Measurements from ENCODE around the gene TMIGD2.

Gene TMIGD2

DNA sequence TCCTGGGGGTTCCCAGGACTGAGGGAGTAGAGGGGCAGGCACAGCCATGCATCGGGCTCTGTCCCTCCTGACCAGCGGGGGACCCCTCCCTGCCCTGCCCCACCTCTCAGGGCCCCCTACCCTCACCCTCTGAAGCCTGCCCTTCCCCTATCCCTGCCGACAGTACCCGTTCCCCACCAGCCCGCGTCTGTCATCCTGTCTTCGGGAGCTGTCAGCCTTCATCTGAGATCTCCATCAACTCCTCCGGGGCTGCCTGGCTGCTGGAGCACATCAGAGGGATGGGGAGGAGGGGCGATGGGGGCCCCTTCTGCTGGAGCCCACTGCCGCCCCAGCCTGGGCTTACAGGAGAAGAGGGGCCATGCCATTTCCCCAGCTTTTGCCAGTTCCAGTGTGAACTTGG lies 29.3 kb downstream of the TMIGD2 start:
- no peaks in the 10 kb centered on the region for H3K4me1 ChIP-seq (ENCODE audit: control insufficient read depth in 1 of 2, insufficient read depth in 1 of 2, low read depth in 1 of 2, low read length in 1 of 2)
- peaks cover 26% of the 10 kb centered on the region for H3K36me3 ChIP-seq
- no peak overlapping the region for H3K27ac ChIP-seq
- no peaks in the 10 kb centered on the region for H3K9me3 ChIP-seq
- H3K4me3 ChIP-seq (ENCODE audit: low read depth in 1 of 2, low read length in 1 of 2) = no peak overlapping the region
- TF ChIP-seq CTCF (IDR thresholded peaks at IDR 0.05) = no peak
- H3K27me3 ChIP-seq = peaks cover 13% of the 10 kb centered on the region

- TF ChIP-seq CTCF (IDR thresholded peaks at IDR 0.05) = no peak
- Histone ChIP-seq H3K4me3 (ENCODE audit: low read depth in 1 of 2, low read length in 1 of 2) (no peak overlapping the region), H3K27ac (no peak overlapping the region), H3K36me3 (peaks cover 57% of the 10 kb centered on the region), H3K9me3 (no peaks in the 10 kb centered on the region), H3K4me1 (ENCODE audit: control insufficient read depth in 1 of 2, insufficient read depth in 1 of 2, low read depth in 1 of 2, low read length in 1 of 2) (no peaks in the 10 kb centered on the region), H3K27me3 (no peaks in the 10 kb centered on the region)
Measured at GRCh38 chr19:4268816-4269430, 33.3 kb downstream of the TMIGD2 start.

- no peak for TF ChIP-seq CTCF (IDR thresholded peaks at IDR 0.05)
- no peaks in the 10 kb centered on the region for H3K9me3 ChIP-seq
- H3K27ac ChIP-seq = no peak overlapping the region
- peaks cover 65% of the 10 kb centered on the region for H3K36me3 ChIP-seq
- H3K27me3 ChIP-seq = no peaks in the 10 kb centered on the region
- H3K4me3 ChIP-seq (ENCODE audit: low read depth in 1 of 2, low read length in 1 of 2) = no peak overlapping the region
- H3K4me1 ChIP-seq (ENCODE audit: control insufficient read depth in 1 of 2, insufficient read depth in 1 of 2, low read depth in 1 of 2, low read length in 1 of 2) = no peaks in the 10 kb centered on the region
Measured at GRCh38 chr19:4267901-4268815, 34.0 kb downstream of the TMIGD2 start.

DNA sequence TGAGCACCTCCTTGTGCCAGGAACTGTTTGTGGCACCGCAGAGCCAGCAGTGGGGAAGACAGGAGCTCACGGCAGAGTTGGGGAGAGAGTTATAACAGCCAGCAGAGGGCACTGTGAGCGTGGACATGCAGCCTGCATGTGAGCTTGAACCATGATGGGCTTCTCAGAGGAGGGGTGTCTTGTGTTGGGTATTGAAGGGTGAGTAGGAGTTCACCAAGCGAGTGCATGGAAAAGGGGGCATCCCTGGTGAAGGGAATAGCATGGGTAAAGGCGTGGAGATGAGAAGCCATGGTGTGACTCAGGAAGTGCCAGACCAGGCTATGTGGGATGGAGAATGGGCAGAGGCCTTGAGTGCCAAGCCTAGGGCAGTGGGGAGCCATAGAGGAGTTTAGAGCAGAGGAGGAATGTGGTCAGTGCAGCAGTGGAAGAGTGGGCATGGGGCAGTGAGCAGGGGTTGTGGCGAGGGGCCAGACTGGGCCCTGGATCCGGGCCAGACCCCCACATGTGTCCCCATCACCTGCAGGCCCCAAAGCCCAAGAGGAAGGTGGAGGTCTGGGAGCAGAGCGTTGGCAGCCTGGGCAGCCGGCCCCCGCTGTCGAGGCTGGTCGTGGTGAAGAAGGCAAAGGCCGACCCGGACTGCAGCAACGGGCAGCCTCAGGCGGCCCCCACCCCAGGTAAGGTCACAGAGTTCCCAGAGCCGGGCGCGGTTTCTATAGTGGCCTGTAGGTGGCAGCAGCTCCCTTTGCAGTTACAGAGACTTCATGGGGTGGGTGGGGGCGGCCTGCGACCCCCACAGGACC lies 34.9 kb downstream of the TMIGD2 start:
- Histone ChIP-seq H3K9me3 (no peaks in the 10 kb centered on the region), H3K36me3 (peaks cover 73% of the 10 kb centered on the region), H3K4me3 (ENCODE audit: low read depth in 1 of 2, low read length in 1 of 2) (no peak overlapping the region), H3K4me1 (ENCODE audit: control insufficient read depth in 1 of 2, insufficient read depth in 1 of 2, low read depth in 1 of 2, low read length in 1 of 2) (no peaks in the 10 kb centered on the region), H3K27ac (no peak overlapping the region), H3K27me3 (no peaks in the 10 kb centered on the region)
- peak; percentile 68 for TF ChIP-seq CTCF (IDR thresholded peaks at IDR 0.05)

GRCh38 chr19:4266253-4267000 lies 35.8 kb downstream of the TMIGD2 start:
- Histone ChIP-seq H3K4me1 (ENCODE audit: control insufficient read depth in 1 of 2, insufficient read depth in 1 of 2, low read depth in 1 of 2, low read length in 1 of 2) (no peaks in the 10 kb centered on the region), H3K4me3 (ENCODE audit: low read depth in 1 of 2, low read length in 1 of 2) (no peak overlapping the region), H3K27me3 (no peaks in the 10 kb centered on the region), H3K36me3 (peaks cover 81% of the 10 kb centered on the region), H3K9me3 (no peaks in the 10 kb centered on the region), H3K27ac (no peak overlapping the region)
- no peak for TF ChIP-seq CTCF (IDR thresholded peaks at IDR 0.05)
